Measurements from ENCODE around the gene ALDH16A1. TPM values are rescaled to one million over a fixed set of nuclear protein-coding genes. Genes with fewer than 3 reads are reported as not detected.
A peak's percentile ranks its signal among the peaks of the same experiment; 100 is the strongest.

The ALDH16A1 gene
- total RNA-seq, 1 experiment from 2014 or later, result 51.7 TPM

- H3K27ac Mint-ChIP-seq, result no peak overlapping the region
- H3K79me1 ChIP-seq (ENCODE audit: insufficient read depth, low read depth, low read length, poor library complexity, severe bottlenecking), result no peaks in the 10 kb centered on the region
- no peaks in the 10 kb centered on the region for H4K20me1 ChIP-seq (ENCODE audit: control insufficient read depth, insufficient read depth, insufficient read length)
- no peak overlapping the region for H3K14ac ChIP-seq (ENCODE audit: insufficient read depth, low read length)
- H3K27me3 Mint-ChIP-seq (ENCODE audit: low read depth), result peaks cover 82% of the 10 kb centered on the region
- H3K4me3 Mint-ChIP-seq, result peak overlapping the region; percentile 57 to 63
- H2AK5ac ChIP-seq (ENCODE audit: insufficient read length, low read length), result no peak overlapping the region
- H2BK5ac ChIP-seq (ENCODE audit: insufficient read length, low read length), result no peak overlapping the region
- no peak for DNase-seq
- H3K36me3 Mint-ChIP-seq (ENCODE audit: insufficient read depth in 1 of 3, low read depth in 3 of 3), result peaks cover 3 to 15% (median 6%) of the 10 kb centered on the region in 3 experiments
- H3K4me1 ChIP-seq (ENCODE audit: insufficient read depth, low read length), result no peaks in the 10 kb centered on the region
- H3K9ac ChIP-seq (ENCODE audit: extremely low read depth, insufficient read length, low read length), result no peak overlapping the region
- no peak overlapping the region for H2BK12ac ChIP-seq (ENCODE audit: insufficient read length, low read depth, low read length)
- TF ChIP-seq CTCF (conservative IDR thresholded peaks at IDR 0.05), result no peak
- no peak overlapping the region for H3K23ac ChIP-seq (ENCODE audit: insufficient read length, low read depth, low read length)
- no peak overlapping the region for H4K5ac ChIP-seq (ENCODE audit: insufficient read length, low read depth, low read length)
- peaks cover 4 to 8% of the 10 kb centered on the region in 2 experiments; a peak in 3 of 5 replicates for H3K9me3 Mint-ChIP-seq
- H2BK120ac ChIP-seq (ENCODE audit: low read depth, low read length, poor library complexity, severe bottlenecking), result no peak overlapping the region
- peak overlapping the region; percentile 70 for H3K4me2 ChIP-seq (ENCODE audit: insufficient read depth, insufficient read length, low read length)
- H2AFZ ChIP-seq (ENCODE audit: low read length), result no peak overlapping the region
- H3K56ac ChIP-seq (ENCODE audit: insufficient read length, low read depth, low read length), result no peak overlapping the region
- H3T11ph ChIP-seq (ENCODE audit: low read length), result no peak overlapping the region
- no peak overlapping the region for H2BK20ac ChIP-seq (ENCODE audit: low read depth, low read length, poor library complexity, severe bottlenecking)
- H3K23me2 ChIP-seq (ENCODE audit: insufficient read length, low read depth, low read length, poor library complexity, severe bottlenecking), result peaks cover 10% of the 10 kb centered on the region
- peaks cover 26 to 75% of the 10 kb centered on the region in 2 experiments for H3K4me1 Mint-ChIP-seq
- no peak overlapping the region for H2BK15ac ChIP-seq (ENCODE audit: low read depth, low read length)
- no CpG with 5 or more reads among the region's 31 CpGs for WGBS (ENCODE audit: extremely low coverage, insufficient read length, low lambda C conversion rate)
- H4K91ac ChIP-seq (ENCODE audit: insufficient read length, low read depth, low read length), result no peak overlapping the region
- H4K8ac ChIP-seq (replicated peaks; ENCODE audit: insufficient read length, low read depth, low read length), result no peak overlapping the region
- H3K9me3 ChIP-seq (ENCODE audit: control insufficient read depth, low read depth, low read length), result no peaks in the 10 kb centered on the region
- no peaks in the 10 kb centered on the region for H3K79me2 ChIP-seq (ENCODE audit: insufficient read depth, low read length)
- no peak overlapping the region for H3K4ac ChIP-seq (ENCODE audit: low read depth, low read length)
- H3K27me3 ChIP-seq (ENCODE audit: insufficient read depth, low read length), result peaks cover 14% of the 10 kb centered on the region; the same call in 1 of the 2 replicates
- H3K18ac ChIP-seq (ENCODE audit: insufficient read length, low read depth, low read length), result no peak overlapping the region
- H3K27ac ChIP-seq (ENCODE audit: insufficient read length, low read depth, low read length), result no peak overlapping the region
Measured at GRCh38 chr19:49433240-49433901, 19.7 kb upstream of the ALDH16A1 start.

Measured in H9 (cell line).